Sigmoid colon (tissue), 4 donors: Measurements from ENCODE around the gene ATP5F1E.

Experiments used
- EP300 ChIP-seq, 4 donors: sonication (generic); formaldehyde crosslinking; IDR thresholded peaks; one replicate each; pipeline ENCODE4 v1.6.1; 2017; ENCODE audit warnings: antibody characterized with exemption in 4 of 4
- POLR2A ChIP-seq, 2 donors: fragments of 450-650 bp; IDR thresholded peaks; one replicate each; pipeline ENCODE4 v1.6.1; 2016; ENCODE audit warnings: antibody characterized with exemption in 2 of 2, mild to moderate bottlenecking in 2 of 2, moderate library complexity in 2 of 2
- POLR2AphosphoS5 ChIP-seq, 4 donors: sonication (generic); formaldehyde crosslinking; IDR thresholded peaks; one replicate each; pipeline ENCODE4 v1.6.1; 2017; ENCODE audit warnings: antibody characterized with exemption in 4 of 4
- TF ChIP-seq, protein P1 (sequence below), 4 experiments: fragments of 450-650 bp in 3 of 4; fragments of 200-600 bp in 1 of 4; IDR thresholded peaks; one replicate each; pipeline ENCODE4 v1.5.1; 2016 to 2019; ENCODE audit warnings: antibody characterized with exemption in 4 of 4, mild to moderate bottlenecking in 3 of 4, moderate library complexity in 2 of 4

DNA sequence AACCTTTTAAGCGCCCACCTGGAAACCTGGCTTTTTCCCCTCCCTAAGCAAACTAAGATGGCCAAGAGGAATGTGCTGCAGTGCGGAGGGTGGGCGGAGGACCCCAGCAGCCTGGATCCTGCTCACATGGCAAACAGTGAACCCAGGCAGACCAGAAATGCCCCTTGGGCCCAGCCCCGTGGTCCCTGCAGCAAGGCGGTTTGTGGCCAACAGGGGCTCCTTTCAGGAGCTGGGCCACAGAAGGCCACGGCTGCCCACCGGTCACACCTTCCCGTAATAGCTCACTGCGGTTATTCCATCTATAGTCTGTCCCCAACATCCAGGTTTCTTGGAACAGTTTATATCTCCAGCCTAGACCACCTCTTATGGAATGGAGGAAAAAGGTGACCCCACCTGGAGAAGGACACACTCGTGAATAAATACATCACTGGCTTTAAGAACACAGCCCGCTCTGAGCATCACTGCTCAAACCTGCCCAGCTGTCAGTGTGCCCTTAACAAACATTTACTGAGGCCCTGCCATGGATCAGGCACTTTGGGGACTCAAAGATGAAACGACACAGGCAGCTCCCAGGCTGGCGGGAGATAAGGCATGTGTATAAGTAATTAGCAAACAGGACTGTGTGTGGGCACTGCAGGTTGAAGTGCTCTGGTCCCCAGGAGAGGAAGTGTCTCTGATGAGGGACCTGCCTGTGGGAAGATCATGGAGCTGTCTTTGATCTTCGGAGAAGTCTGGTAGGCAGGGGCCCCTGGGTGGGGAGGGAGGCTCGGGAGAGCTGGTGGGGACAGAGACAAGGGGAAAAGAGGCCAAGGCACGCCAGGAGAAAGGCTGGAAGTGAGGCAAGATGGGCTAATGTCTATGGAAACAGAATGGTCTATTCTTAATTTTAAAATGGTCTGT lies 16.1 kb downstream of the ATP5F1E start:
- TF ChIP-seq, protein P1, sequence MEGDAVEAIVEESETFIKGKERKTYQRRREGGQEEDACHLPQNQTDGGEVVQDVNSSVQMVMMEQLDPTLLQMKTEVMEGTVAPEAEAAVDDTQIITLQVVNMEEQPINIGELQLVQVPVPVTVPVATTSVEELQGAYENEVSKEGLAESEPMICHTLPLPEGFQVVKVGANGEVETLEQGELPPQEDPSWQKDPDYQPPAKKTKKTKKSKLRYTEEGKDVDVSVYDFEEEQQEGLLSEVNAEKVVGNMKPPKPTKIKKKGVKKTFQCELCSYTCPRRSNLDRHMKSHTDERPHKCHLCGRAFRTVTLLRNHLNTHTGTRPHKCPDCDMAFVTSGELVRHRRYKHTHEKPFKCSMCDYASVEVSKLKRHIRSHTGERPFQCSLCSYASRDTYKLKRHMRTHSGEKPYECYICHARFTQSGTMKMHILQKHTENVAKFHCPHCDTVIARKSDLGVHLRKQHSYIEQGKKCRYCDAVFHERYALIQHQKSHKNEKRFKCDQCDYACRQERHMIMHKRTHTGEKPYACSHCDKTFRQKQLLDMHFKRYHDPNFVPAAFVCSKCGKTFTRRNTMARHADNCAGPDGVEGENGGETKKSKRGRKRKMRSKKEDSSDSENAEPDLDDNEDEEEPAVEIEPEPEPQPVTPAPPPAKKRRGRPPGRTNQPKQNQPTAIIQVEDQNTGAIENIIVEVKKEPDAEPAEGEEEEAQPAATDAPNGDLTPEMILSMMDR (IDR thresholded peaks at IDR 0.05), result no peak
- TF ChIP-seq POLR2AphosphoS5 (IDR thresholded peaks at IDR 0.05), result no peak
- TF ChIP-seq POLR2A (IDR thresholded peaks at IDR 0.05), result no peak
- TF ChIP-seq EP300 (IDR thresholded peaks at IDR 0.05), result no peak
